ENCODE results near the gene CPXM1.
"Not testable (repeated sequence)": the region's sequence is repeated elsewhere in the genome, so short reads cannot be mapped to it uniquely, and the experiment has no call there.

The CPXM1 gene

DNA sequence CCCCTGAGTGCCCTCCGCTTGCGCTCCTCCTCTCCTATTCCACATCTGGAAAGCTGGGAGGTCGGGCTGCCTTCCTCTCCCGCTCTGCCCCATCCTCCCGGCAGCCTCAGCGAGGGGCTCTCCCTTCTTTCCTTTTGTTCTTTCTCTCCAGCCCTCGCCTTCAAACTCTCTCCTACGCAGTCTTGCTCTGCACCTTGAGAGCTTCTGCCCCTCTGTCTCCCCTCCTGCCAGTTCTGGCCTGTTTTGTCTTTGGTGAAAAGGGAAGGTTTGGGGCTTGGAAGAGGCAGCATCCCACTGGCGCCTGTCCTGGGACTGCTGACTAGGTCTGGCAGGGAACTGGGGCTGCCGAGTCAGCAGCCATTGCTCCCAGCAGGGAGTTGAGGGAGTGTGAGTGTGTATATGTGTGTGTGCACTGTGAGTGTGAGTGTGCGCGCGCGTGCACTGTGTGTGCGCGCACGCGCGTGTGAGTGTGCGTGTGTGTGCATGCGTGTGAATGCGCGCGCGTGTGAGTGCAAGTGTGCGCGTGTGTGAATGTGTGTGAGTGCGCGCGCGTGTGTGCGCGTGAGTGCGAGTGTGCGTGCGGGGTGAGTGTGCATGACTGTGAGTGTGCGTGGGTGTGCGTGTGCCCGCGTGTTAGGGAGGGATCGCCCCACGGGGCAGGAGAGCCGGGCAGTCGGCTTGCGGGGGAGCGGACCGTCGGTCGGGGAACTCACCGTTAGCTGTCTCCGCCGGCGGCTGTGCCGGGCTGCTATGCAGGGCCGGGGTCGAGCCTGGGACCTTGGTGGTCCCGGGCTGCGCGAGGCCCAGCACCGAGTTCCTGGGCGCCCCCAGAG lies 523 bp downstream of the CPXM1 start:
- DNase-seq (ENCODE audit: low read depth) = no peak

DNA sequence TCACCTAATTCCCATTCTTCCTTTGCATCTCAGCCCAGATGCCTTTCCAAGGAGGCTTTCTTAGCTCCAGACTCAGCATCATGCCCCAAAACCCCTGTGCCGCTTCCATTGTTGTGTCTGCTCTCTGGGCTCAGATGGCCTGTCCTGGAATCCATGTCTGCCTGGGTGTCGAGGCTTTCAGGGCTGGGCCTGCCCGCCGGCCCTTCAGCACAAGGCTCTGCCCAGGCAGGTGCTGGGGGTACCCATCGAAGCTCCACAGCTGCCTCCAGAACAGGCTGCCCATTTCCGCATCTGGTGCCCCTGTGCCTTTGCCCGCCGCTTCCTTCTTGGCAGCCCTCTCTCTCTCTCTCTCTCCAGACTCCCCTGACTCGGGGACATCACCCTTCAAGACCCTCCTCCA lies 1.2 kb downstream of the CPXM1 start:
- DNase-seq (ENCODE audit: low read depth) = no peak

DNA sequence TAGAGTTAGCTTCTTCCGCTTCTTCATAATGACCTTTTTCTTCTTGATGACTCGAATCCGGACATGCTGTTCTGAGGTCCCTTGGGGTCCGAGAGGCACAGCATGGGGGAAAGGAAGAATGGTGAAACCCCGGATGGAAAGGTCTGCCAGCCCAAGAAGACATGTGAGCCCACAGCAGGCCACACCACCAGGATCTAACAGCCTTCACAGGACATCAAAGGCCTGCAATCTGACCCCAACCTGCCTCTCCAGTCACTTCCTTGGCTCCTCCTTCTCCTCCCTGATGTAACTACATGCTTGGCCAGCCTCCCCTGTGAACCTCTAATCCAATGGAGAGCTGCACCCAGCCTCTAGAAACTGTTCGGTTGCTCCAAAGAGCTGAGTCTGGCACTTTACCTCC lies 1.6 kb downstream of the CPXM1 start:
- DNase-seq (ENCODE audit: low read depth) = no peak

DNA sequence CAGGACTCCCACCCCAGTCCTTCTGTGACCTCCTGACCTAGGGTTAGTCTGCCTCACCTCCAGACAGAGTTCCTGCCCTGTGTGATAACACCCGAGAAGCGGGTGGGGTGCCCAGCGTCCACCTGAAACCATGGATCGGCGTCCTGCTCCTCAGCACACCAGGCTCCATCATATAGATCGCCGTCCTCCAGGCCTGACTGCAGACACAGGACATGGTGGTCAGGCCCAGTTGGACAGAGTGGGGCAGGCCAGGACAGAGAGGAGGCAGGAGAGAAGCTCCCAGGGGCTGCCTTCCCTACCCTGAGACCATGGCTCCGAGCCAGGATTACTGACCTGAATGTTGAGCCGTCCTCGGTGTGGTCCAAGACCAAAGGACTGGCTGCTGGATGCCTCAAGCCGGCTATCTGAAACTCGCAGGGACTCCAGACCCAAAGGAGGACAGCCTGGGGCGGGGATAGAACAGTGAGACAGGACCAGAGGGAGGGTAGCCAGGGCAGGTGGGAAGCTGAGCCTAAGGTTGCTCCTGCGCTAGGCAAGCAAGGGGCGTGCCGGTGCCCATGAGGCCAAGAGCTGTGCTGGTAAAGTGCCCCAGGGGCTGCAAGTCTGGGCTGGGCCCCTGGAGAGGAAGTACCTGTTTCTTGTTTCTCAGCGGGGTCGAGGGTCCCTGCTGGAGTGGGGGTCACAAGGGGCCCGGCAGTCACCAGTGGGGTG lies 2.2 kb downstream of the CPXM1 start:
- DNase-seq (ENCODE audit: low read depth) = no peak

DNA sequence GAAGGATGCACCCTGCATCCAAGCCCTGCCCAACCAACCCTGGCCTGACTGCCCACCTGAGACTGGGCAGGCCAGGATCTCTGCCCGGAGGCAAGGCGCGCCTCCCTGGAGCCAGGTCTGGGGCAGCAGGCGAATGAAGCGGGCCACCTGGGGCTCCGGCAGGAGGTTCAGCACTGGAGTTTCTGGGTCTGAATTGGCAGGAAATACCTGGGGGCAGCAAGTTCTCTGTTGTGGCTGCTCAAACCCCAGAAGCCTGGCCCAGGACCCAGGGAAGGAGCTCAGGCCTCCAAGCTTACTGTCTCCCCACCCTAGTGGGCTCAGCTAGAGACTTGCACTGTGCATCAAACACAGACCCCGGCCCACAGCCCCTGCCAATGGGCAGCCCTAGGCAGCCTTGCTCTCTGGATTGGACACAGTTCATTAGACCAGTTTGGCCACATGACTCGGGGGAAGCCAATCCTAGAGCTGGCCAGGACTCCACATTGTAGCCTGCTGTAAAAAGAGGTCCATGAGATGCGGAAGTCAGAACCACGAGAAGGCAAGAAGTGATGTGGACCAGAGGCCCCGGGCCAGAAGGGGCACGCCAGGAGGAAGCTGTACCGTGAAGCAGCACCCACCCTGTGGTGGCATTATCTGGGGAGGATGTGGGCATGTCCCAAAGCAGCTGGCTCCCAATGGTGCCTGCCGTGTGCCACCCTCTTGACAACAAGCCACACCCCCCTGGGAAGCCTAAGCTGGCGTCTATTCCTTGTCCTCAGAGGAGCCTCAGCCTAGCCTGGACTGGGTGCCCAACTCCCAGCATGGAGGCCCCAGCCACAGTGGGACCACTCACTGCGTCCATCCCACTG lies 3.1 kb downstream of the CPXM1 start:
- DNase-seq (ENCODE audit: low read depth) = no peak

DNA sequence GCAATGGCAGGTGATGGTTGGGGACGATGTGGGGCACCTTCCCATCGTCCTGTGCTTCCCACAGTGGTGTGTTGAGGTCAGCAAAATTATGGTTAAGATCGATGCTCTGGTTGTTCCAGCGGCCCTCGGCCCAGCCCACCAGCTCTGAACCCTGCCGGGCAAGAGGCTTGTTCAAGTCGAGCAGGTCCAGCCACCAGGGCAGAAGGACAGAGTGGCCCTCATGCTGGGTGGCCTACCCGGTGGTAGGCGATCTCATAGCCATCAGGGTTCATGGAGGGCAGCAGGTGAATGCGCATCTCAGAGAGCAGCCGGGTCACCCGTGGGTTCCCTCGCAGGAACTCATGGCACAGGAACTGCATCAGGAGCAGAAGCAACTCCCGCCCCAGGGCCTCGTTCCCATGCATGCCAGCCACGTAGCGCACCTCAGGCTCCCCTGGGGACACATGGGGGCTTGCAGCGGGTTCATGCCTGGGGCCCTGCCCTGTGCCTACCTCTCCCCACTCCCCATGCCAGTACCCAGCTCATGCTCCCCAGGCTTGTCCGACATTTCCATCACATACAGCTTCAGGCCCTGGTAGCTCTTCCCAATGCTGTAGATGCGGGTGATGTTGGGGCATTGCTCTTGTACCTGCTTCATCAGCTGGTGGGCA lies 4.3 kb downstream of the CPXM1 start:
- DNase-seq (ENCODE audit: low read depth) = no peak

DNA sequence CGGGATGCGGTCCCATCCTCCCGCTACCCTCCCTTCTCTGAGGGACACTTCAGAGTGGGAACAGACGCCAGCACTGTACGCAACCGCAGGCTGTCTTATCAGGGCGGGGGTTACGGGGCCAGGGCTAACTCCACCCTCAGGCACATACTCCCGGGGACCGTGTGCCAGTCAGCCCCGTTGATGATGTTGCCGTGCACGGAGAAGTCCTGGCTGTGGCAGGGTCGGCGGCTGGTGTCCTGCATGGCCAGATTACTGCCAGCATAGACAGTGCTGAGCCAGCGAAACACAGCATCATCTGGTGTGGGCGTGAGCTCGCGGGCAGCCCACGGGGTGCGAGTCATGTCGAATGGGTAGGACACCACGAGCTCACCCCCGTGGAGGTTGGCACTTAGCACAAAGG lies 5.0 kb downstream of the CPXM1 start:
- DNase-seq (ENCODE audit: low read depth) = no peak

DNA sequence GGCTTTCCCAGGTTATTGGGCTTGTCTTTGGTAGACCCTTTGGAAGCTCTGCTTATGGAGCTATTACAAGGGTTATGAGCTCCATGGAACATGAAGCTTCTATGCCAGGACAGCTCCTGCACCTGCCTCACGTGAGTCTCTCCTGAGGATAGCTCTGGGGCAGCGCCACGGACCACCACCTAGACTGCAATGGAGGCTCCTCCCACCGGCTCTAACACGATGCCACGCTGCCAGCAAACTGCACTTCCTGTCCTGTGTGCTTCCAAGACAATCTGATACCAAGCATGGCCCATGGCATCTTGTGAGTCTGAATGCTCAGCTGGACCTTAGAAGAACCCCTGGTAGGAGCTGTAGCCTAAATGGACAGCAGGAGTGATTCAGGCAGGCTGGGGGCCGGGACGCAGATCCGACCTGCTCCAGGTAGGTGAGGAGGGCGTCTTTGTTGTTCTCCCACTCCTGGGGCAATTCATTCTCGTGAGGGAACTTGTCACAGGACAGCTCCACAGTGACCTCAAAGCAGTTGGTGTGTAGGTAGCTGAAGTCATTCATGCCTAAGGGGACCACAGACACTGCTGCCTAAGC lies 5.5 kb downstream of the CPXM1 start:
- no peak for DNase-seq (ENCODE audit: low read depth)

DNA sequence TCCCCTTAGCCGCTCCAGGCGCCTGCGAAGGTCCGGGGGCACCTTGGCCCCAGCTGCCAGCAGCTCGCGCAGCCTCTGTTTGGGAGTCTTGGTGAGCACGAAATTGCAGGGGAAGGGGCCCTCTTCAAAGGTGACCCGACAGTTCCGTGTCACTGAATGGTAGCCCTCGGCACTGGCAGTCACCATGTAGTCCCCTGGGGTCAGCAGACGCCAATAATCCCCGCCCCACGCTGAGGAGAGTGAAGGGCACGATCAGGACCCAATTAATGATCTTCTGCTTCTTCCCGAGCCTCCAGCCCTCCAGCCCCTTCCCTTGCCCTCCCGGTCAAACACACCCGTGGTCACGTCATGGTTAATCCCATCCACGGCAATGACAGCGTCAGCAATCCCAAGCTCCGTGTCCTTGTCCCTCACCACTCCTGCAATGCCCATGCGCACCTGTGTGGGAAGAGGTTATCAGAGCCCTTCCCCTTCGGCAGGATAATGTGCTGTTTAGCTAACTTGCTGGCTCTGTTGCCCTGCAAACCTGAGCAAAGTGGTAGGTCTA lies 6.2 kb downstream of the CPXM1 start:
- no peak for DNase-seq (ENCODE audit: low read depth)

DNA sequence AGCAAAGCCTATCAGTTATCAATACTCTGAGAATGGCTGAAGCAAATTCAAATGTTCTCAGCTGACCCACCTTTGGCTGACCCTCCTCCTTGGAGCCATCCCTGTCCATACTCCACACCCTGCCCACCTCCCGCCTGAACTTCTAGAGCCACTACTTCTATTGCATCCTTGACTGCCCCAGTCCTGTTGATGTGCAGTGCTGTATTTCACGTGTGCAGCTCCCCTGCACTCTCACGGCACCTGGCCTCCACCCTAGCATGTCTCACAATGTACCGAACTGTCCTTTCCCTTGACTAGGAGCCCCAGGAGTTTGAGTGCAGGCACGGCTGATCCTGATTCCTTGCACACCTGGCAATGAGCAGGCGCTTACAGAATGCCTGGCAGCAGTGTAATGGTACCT lies 7.0 kb downstream of the CPXM1 start:
- DNase-seq (ENCODE audit: low read depth) = no peak

DNA sequence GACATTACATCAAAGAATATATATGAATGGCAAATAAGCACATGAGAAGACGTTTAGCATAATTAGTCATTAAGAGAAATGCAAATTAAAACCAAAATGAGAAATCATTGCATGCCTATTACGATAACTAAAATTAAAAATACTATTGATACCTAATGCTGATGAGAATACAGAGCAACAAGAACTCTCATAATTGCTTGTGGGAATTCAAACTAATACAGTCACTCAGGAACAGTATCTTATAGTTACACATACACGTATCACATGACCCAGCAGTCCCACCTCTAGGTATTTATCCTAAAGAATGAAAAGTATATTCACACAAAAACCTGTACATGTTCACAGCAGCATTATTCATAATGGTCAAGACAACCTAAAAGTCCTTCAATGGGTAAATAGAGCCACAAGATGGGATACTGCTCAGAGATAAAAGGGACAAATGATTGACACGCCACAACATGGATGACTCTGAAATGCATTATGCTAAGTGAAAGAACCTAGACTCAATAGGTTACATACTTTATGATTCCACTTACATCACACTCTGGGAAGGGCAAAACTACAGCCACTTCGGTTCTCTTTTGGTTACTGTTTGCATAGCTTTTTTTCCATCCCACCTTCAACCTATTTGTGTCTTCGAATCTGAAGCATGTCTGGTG lies 16.4 kb downstream of the CPXM1 start:
- DNase-seq (ENCODE audit: low read depth) = no peak

DNA sequence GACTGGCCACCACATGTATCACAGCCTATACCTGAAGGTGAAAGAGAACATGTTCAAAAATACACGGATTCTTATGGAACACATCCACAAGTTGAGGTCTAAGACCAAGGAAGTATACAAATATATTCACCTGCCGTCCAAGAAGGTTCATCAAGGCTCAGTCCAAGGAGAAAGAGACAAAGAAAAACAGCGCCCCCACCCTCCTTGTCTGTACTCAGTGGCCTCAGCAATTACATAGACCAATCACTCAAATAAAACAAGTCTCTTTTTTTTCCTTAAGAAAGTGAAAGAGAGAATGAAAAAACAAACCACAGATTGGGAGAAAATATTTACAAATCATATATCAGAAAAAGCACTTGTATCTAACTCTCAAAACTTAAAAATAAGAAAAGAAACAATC lies 19.5 kb downstream of the CPXM1 start:
- DNase-seq (ENCODE audit: low read depth) = no peak

DNA sequence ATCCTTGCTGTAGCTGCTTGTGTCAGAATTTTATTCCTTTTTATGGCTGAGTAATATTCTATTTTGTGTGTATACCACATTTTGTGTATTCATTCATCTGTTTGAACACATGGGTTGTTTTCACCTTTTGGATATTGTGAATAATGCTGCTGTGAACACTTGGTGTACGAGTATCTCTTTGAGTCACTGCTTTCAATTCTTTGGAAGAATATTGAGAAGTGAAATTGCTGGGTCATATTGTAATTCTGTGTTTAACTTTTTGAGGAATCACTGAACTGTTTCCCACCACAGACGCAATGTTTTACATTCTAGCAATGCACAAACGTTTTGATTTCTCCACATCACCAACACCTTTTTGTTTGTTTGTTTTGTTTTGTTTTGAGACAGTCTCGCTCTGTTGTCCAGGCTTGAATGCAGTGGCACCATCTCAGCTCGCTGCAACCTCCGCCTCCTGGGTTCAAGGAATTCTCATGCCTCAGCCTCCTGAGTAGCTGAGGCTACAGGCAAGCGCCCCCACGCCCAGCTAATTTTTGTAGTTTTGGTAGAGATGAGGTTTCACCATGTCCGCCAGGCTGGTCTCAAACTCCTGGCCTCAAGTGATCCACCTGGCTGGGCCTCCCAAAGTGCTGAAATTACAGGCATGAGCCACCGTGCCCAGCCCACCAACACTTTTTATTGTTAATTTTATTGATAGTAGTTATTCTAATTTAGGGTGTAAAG lies 21.7 kb downstream of the CPXM1 start:
- no peak for DNase-seq (ENCODE audit: low read depth)

DNA sequence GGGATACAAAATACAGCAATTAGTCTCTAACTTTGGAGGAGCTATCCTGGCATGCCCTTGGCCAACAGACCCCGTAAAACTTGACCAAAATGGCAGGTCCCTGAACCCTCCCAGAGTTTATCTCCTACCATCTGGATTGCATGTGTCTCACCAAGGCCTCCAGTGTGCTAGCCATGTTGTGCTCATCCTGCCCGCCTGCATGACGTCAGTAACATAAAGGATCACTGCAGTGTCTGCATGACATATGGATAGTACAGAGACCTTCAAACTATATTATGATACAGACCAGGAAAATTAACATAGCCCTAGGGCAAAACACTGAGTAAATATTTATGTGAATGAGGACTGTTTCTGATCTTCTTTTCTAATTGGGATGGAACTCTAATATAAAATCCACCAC lies 25.3 kb downstream of the CPXM1 start:
- DNase-seq (ENCODE audit: low read depth) = no peak

DNA sequence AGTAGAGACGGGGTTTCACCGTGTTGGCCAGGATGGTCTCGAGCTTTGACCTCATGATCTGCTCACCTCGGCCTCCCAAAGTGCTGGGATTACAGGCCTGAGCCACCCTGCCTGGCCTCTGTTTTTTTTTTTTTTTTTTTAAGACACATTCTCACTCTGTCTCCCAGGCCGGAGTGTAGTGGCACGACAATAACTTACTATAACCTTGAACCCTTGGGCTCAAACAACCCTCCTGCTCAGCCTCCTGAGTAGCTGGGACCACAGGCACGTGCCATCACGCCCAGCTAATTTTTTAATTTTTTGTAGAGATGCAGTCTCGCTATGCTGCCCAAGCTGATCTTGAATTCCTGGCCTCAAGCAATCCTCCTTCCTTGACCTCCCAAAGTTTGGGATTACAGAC lies 26.6 kb downstream of the CPXM1 start:
- no peak for DNase-seq (ENCODE audit: low read depth)

DNA sequence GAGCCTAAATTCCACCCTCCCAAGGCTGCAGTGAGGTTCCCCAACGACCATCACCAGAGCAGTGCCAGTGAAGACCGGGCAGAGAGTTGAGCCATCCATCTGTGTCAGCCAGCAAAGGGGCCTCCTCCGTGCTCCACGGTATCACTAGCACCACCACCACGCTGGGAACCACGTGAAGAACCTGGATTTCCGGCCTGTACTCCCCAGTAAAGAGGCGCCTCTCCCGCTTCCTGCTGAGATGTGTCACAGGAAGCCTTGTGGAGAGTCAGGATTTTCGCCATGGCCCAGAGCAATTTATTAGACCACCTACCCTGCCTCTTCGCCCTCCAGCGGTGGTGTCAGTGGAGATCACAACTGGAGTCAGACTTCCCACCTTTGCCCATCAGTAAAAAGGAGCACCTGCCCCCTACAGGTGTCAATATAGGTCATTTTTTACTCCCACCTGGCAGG lies 28.8 kb downstream of the CPXM1 start:
- DNase-seq (ENCODE audit: low read depth) = no peak

DNA sequence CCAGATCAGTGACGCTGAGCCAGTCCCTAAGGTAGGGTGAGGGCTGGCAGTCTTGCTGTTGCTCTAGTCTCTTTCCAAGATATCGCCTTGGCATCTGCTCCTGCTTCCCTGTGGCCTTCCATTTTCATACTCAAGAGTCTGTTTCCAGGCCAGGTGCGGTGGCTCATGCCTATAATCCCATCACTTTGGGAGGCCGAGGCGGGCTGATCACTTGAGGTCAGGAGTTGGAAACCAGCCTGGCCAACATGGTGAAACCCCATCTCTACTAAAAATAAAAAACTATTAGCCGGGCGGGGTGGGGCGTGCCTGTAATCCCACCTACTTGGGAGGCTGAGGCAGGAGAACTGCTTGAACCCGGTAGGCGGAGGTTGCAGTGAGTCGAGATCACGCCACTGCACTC lies 30.3 kb downstream of the CPXM1 start:
- not testable (repeated sequence) for DNase-seq (ENCODE audit: low read depth)

DNA sequence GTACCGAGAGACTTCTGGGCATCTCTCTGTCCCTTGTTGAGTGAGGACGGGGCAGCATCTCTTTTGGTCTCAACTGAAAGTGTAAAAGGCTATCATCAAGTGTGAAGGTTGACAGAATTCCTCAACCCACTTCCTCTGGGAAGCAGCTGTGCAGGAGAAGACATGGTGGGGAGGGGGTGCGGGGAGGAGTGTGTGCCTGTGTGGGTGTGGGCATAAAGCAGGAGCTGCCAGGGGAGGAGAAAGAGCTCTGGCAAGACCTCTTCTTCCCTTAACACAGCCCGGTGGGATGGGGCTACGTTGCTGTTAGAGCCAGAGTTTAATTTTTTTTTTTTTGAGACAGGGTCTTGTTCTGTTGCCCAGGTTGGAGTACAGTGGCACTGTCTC lies 31.8 kb downstream of the CPXM1 start:
- no peak for DNase-seq (ENCODE audit: low read depth)

DNA sequence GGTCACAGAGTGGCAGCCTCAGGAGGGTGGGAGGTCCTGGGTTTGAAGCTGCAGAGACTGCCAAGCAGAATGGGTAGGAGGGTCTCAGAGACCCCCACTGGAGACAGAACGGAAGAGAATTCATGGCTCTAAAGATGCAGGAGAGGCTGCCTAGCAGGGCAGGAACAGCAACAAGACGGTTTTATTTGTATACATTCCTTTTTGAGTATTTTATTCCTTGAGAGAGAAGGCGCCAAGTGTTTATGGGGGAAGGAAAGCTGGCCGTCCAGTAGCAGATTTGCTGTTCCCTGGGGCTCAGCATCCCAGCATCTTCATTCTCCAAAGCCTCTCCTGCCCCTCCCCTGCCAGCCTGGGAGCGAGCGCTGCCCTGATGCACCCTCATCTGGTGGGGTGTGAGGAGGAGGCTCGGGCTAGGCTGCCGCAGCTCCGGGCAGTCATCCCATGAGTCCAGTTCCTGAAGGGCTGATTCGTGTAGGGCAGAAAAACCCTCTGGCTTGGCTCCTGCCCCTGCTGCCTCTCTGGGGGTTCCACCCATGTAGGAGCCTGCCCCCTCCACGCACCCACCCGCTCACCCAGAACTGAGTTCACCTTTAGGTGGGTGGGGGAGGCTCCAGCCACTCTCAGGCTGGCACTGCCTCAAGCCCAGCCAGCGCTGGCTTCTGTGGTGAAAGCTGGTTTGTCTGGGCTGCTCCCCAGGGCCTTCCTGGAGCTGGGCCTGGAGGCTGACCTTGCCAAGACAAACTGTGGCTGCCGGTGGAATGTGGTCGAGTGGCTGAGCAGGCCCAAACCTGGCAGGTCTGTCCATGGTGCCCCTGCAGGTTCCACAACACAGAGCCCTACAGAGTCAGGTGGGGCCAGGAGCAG lies 32.4 kb downstream of the CPXM1 start:
- DNase-seq (ENCODE audit: low read depth) = no peak

Measured in stimulated activated CD8-positive, alpha-beta memory T cell treated with anti-CD3 and anti-CD28 coated beads, Interleukin-12 subunit alpha, Interleukin-12 subunit beta, amount 100 ng/mL, for 1 hour (primary cell).